HepG2 (cell line): Measurements from ENCODE around the gene BCAS4. TPM values are rescaled to one million over a fixed set of nuclear protein-coding genes. Genes with fewer than 3 reads are reported as not detected.
A peak's percentile ranks its signal among the peaks of the same experiment; 100 is the strongest.

ENCODE experiments used
- CENPX ChIP-seq: sonication (generic); formaldehyde crosslinking; IDR thresholded peaks from 2 replicates; pipeline ENCODE4 v1.9.0; 2021; ENCODE audit warnings: mild to moderate bottlenecking, missing genetic modification reagents, moderate library complexity
- CREM ChIP-seq, 2 experiments: sonication (generic) in 1 of 2; formaldehyde crosslinking in 1 of 2; IDR thresholded peaks; 2 replicates each; pipeline versions ENCODE4 v1.4.0 to v1.6.1; 2016 to 2020; ENCODE audit warnings: antibody characterized with exemption in 1 of 2, mild to moderate bottlenecking in 1 of 2, missing genetic modification reagents in 1 of 2
- GATAD2A ChIP-seq: IDR thresholded peaks from 2 replicates; pipeline ENCODE4 v1.6.1; 2016
- HNF4A ChIP-seq: sonication (generic); formaldehyde crosslinking; IDR thresholded peaks from 2 replicates; pipeline ENCODE4 v1.4.0; 2020; ENCODE audit warnings: missing genetic modification reagents
- MXD1 ChIP-seq: sonication (generic); formaldehyde crosslinking; IDR thresholded peaks from 2 replicates; pipeline ENCODE4 v1.4.0; 2020; ENCODE audit warnings: mild to moderate bottlenecking, missing genetic modification reagents
- NFIB ChIP-seq: sonication (generic); formaldehyde crosslinking; IDR thresholded peaks from 2 replicates; pipeline ENCODE4 v1.9.0; 2021; ENCODE audit warnings: missing genetic modification reagents, mild to moderate bottlenecking, borderline replicate concordance
- PITX1 ChIP-seq: sonication (generic); formaldehyde crosslinking; IDR thresholded peaks from 2 replicates; pipeline ENCODE4 v1.5.1; 2020; ENCODE audit warnings: mild to moderate bottlenecking, missing genetic modification reagents
- POLR2G ChIP-seq: fragments of 200-400 bp; formaldehyde crosslinking; IDR thresholded peaks from 2 replicates; pipeline ENCODE4 v1.6.1; 2018; ENCODE audit warnings: mild to moderate bottlenecking, low read depth, low read length, moderate library complexity
- ZBTB4 ChIP-seq: sonication (generic); formaldehyde crosslinking; IDR thresholded peaks from 2 replicates; pipeline ENCODE4 v1.4.0; 2020; ENCODE audit warnings: missing genetic modification reagents, mild to moderate bottlenecking, borderline replicate concordance
- ZBTB7A ChIP-seq: sonication (generic); formaldehyde crosslinking; IDR thresholded peaks from 2 replicates; pipeline ENCODE4 v1.8.0; 2022; ENCODE audit warnings: mild to moderate bottlenecking, missing genetic modification reagents
- ZKSCAN1 ChIP-seq: fragments of 150-350 bp; IDR thresholded peaks from 2 replicates; pipeline ENCODE4 v1.6.1; 2014; ENCODE audit warnings: low read length
- ZKSCAN5 ChIP-seq: sonication (generic); formaldehyde crosslinking; IDR thresholded peaks from 2 replicates; pipeline ENCODE4 v1.5.1; 2020; ENCODE audit warnings: mild to moderate bottlenecking, missing genetic modification reagents
- ZNF333 ChIP-seq: sonication (generic); formaldehyde crosslinking; IDR thresholded peaks from 2 replicates; pipeline ENCODE4 v1.4.0; 2020; ENCODE audit warnings: mild to moderate bottlenecking, missing genetic modification reagents, borderline replicate concordance
- ZNF576 ChIP-seq: sonication (generic); formaldehyde crosslinking; IDR thresholded peaks from 2 replicates; pipeline ENCODE4 v1.4.0; 2020; ENCODE audit warnings: mild to moderate bottlenecking, missing genetic modification reagents
- ZNF589 ChIP-seq: sonication (generic); formaldehyde crosslinking; conservative IDR thresholded peaks from 2 replicates; pipeline ENCODE4 v1.8.0; 2022; ENCODE audit warnings: mild to moderate bottlenecking, moderate library complexity, missing genetic modification reagents
- ZSCAN29 ChIP-seq: sonication (generic); formaldehyde crosslinking; conservative IDR thresholded peaks from 2 replicates; pipeline ENCODE4 v1.4.0; 2020; ENCODE audit warnings: mild to moderate bottlenecking, missing genetic modification reagents
- polyA plus RNA-seq, 8 experiments: library from polyadenylated mRNA; depleted of rRNA in 3 of 8; stranded (reverse) in 7 of 8; unstranded in 1 of 8; fragments of >200 nt; fragmentation: Illumina TruSeq in 4 of 8; extraction: Trizol in 4 of 8; gene quantifications; 2 replicates each; pipeline versions ENCODE4 v1.2.1 to v1.2.3, GENCODE V29; 2011 to 2016; ENCODE audit warnings: low read depth in 4 of 8, missing spikeins in 1 of 8, mixed read lengths in 1 of 8; ENCODE audit not compliant: insufficient read depth in 1 of 8
- total RNA-seq, 5 experiments: library from RNA; depleted of rRNA; stranded (reverse); fragments of >200 nt; fragmentation: Illumina TruSeq; extraction: Trizol; gene quantifications; 2 replicates each; pipeline ENCODE4 v1.2.3, GENCODE V29; 2016; ENCODE audit warnings: low read depth in 1 of 5
- TF ChIP-seq, protein P1 (sequence below), 2 experiments: sonication (generic) in 1 of 2; formaldehyde crosslinking in 1 of 2; IDR thresholded peaks; 2 replicates each; pipeline versions ENCODE4 v1.5.1 to v1.6.1; 2011 to 2020; ENCODE audit warnings: borderline replicate concordance in 1 of 2, low read depth in 1 of 2, low read length in 1 of 2, mild to moderate bottlenecking in 1 of 2, missing genetic modification reagents in 1 of 2, moderate library complexity in 1 of 2
- TF ChIP-seq, protein P2 (sequence below): sonication (generic); formaldehyde crosslinking; IDR thresholded peaks from 2 replicates; pipeline ENCODE4 v1.5.1; 2020; ENCODE audit warnings: mild to moderate bottlenecking, missing genetic modification reagents, moderate library complexity

The BCAS4 gene
- total and polyA plus RNA-seq, 2 of the 13 experiments (the other 11 are each of a cell fraction or from before 2014, with no cell fraction given), result 7.2 to 8.0 TPM

DNA sequence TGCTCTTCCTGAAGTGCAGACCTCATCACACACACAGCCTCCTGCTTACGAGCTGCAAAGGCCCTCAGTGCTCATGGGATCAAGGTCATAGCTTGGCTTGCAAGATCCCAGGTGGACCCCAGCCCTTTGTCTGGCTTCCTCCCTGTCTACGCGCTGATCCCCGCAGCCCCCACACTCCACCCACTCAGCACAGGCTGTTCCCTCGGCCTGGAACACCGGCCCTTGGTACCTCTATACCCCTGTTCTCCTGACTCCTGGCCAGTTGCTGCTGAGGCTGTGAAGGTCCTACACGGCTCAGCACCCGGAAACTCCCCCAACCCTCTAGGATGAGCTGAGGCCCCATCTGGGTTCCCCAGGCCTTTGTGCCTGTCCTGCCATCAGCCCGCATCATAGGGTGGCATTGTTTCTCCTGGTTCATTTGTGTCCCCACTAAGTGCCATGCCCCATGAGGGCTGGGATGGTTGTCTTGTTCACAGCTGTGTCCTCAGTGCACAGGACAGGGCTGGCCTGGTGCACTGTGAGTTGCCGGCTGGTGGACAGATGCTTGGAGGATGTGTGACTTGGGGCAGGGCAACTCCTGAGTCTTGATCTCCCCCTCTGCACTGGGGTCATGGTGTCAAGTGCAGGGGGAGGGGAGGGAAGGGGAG, 79.4 kb downstream of the BCAS4 start (continued):
- TF ChIP-seq ZBTB4 (CRISPR knock-in tag) (0 out of 2 replicates have a peak, but pooled peaks have one; percentile 10), PITX1 (peak; percentile 27; the same call in 1 of the 2 replicates), CREM (IDR thresholded peaks at IDR 0.05) (no peak), CREM (CRISPR knock-in tag; IDR thresholded peaks at IDR 0.05) (no peak), HNF4A (CRISPR knock-in tag) (0 out of 2 replicates have a peak, but pooled peaks have one; percentile 38), MXD1 (no peak), ZKSCAN5 (0 out of 2 replicates have a peak, but pooled peaks have one; percentile 16), ZNF576 (peak; percentile 27; the same call in 1 of the 2 replicates), NFIB (CRISPR knock-in tag) (no peak), ZBTB7A (CRISPR knock-in tag) (0 out of 2 replicates have a peak, but pooled peaks have one; percentile 26), ZNF333 (CRISPR knock-in tag) (no peak), ZSCAN29 (CRISPR knock-in tag) (no peak), ZNF589 (CRISPR knock-in tag) (no peak), POLR2G (no peak), CENPX (CRISPR knock-in tag) (no peak), GATAD2A (CRISPR knock-in tag) (no peak), ZKSCAN1 (0 out of 2 replicates have a peak, but pooled peaks have one; percentile 42)
- TF ChIP-seq, protein P1, sequence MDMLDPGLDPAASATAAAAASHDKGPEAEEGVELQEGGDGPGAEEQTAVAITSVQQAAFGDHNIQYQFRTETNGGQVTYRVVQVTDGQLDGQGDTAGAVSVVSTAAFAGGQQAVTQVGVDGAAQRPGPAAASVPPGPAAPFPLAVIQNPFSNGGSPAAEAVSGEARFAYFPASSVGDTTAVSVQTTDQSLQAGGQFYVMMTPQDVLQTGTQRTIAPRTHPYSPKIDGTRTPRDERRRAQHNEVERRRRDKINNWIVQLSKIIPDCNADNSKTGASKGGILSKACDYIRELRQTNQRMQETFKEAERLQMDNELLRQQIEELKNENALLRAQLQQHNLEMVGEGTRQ (IDR thresholded peaks at IDR 0.05; ENCODE audit: low read depth, low read length), result no peak
- TF ChIP-seq, protein P1 (CRISPR knock-in tag; IDR thresholded peaks at IDR 0.05; ENCODE audit: borderline replicate concordance), result no peak
- TF ChIP-seq, protein P2, sequence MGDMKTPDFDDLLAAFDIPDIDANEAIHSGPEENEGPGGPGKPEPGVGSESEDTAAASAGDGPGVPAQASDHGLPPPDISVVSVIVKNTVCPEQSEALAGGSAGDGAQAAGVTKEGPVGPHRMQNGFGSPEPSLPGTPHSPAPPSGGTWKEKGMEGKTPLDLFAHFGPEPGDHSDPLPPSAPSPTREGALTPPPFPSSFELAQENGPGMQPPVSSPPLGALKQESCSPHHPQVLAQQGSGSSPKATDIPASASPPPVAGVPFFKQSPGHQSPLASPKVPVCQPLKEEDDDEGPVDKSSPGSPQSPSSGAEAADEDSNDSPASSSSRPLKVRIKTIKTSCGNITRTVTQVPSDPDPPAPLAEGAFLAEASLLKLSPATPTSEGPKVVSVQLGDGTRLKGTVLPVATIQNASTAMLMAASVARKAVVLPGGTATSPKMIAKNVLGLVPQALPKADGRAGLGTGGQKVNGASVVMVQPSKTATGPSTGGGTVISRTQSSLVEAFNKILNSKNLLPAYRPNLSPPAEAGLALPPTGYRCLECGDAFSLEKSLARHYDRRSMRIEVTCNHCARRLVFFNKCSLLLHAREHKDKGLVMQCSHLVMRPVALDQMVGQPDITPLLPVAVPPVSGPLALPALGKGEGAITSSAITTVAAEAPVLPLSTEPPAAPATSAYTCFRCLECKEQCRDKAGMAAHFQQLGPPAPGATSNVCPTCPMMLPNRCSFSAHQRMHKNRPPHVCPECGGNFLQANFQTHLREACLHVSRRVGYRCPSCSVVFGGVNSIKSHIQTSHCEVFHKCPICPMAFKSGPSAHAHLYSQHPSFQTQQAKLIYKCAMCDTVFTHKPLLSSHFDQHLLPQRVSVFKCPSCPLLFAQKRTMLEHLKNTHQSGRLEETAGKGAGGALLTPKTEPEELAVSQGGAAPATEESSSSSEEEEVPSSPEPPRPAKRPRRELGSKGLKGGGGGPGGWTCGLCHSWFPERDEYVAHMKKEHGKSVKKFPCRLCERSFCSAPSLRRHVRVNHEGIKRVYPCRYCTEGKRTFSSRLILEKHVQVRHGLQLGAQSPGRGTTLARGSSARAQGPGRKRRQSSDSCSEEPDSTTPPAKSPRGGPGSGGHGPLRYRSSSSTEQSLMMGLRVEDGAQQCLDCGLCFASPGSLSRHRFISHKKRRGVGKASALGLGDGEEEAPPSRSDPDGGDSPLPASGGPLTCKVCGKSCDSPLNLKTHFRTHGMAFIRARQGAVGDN, result peak; percentile 25; the same call in 1 of the 2 replicates
